Suprapubic skin (tissue), 3 donors: ENCODE data around the gene NMRK2.

Experiments used
- EP300 ChIP-seq: sonication (generic); formaldehyde crosslinking; IDR thresholded peaks from one replicate; pipeline ENCODE4 v1.6.1; 2017; ENCODE audit warnings: antibody characterized with exemption
- POLR2A ChIP-seq, 2 donors: fragments of 450-650 bp; IDR thresholded peaks; one replicate each; pipeline ENCODE4 v1.6.1; 2017; ENCODE audit warnings: antibody characterized with exemption in 2 of 2, mild to moderate bottlenecking in 2 of 2, moderate library complexity in 2 of 2
- TF ChIP-seq, protein P1 (sequence below), 2 donors: fragments of 200-600 bp in 1 of 2; fragments of 450-650 bp in 1 of 2; sonication (generic) in 1 of 2; IDR thresholded peaks; one replicate each; pipeline ENCODE4 v1.5.1; 2016 to 2019; ENCODE audit warnings: antibody characterized with exemption in 2 of 2, mild to moderate bottlenecking in 1 of 2, moderate library complexity in 1 of 2

GRCh38 chr19:3955688-3956087, 22.8 kb downstream of the NMRK2 start:
- TF ChIP-seq, protein P1, sequence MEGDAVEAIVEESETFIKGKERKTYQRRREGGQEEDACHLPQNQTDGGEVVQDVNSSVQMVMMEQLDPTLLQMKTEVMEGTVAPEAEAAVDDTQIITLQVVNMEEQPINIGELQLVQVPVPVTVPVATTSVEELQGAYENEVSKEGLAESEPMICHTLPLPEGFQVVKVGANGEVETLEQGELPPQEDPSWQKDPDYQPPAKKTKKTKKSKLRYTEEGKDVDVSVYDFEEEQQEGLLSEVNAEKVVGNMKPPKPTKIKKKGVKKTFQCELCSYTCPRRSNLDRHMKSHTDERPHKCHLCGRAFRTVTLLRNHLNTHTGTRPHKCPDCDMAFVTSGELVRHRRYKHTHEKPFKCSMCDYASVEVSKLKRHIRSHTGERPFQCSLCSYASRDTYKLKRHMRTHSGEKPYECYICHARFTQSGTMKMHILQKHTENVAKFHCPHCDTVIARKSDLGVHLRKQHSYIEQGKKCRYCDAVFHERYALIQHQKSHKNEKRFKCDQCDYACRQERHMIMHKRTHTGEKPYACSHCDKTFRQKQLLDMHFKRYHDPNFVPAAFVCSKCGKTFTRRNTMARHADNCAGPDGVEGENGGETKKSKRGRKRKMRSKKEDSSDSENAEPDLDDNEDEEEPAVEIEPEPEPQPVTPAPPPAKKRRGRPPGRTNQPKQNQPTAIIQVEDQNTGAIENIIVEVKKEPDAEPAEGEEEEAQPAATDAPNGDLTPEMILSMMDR (IDR thresholded peaks at IDR 0.05), result no peak
- TF ChIP-seq POLR2A (IDR thresholded peaks at IDR 0.05), result no peak
- TF ChIP-seq EP300, result no peak
